ENCODE data around the gene ADGRG6.

- no peak for TF ChIP-seq CTCF (conservative IDR thresholded peaks at IDR 0.05)
- no peak for TF ChIP-seq EZH2 (IDR thresholded peaks at IDR 0.05; ENCODE audit: low read depth)
Observed at GRCh38 chr6:142306736-142307135, 4.9 kb downstream of the ADGRG6 start.
